ENCODE results near the gene ADPRS. TPM values are rescaled to one million over a fixed set of nuclear protein-coding genes. Genes with fewer than 3 reads are reported as not detected.
A peak's percentile ranks its signal among the peaks of the same experiment; 100 is the strongest.

Gene ADPRS
- total RNA-seq, 4 donors from 2014 or later: 41.0 to 64.3 (median 48.0) TPM

GRCh38 chr1:36099681-36100341 lies 11.1 kb downstream of the ADPRS start:
- TF ChIP-seq EP300 (IDR thresholded peaks at IDR 0.05): no peak
- TF ChIP-seq POLR2A (IDR thresholded peaks at IDR 0.05): no peak
- TF ChIP-seq, protein P1, sequence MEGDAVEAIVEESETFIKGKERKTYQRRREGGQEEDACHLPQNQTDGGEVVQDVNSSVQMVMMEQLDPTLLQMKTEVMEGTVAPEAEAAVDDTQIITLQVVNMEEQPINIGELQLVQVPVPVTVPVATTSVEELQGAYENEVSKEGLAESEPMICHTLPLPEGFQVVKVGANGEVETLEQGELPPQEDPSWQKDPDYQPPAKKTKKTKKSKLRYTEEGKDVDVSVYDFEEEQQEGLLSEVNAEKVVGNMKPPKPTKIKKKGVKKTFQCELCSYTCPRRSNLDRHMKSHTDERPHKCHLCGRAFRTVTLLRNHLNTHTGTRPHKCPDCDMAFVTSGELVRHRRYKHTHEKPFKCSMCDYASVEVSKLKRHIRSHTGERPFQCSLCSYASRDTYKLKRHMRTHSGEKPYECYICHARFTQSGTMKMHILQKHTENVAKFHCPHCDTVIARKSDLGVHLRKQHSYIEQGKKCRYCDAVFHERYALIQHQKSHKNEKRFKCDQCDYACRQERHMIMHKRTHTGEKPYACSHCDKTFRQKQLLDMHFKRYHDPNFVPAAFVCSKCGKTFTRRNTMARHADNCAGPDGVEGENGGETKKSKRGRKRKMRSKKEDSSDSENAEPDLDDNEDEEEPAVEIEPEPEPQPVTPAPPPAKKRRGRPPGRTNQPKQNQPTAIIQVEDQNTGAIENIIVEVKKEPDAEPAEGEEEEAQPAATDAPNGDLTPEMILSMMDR (IDR thresholded peaks at IDR 0.05): peak; percentile 60 to 97 (median 75)
- Histone ChIP-seq H3K9me3 (no peaks in the 10 kb centered on the region), H3K27me3 (no peaks in the 10 kb centered on the region), H3K36me3 (peaks cover 0 to 23% (median 0%) of the 10 kb centered on the region in 3 donors), H3K27ac (peak overlapping the region in 3 of 4 donors; percentile 8 to 66 (median 38)), H3K4me3 (no peak overlapping the region), H3K4me1 (peaks cover 0 to 45% (median 4%) of the 10 kb centered on the region in 4 donors)
- DNase-seq (ENCODE audit: low spot score in 2 of 2): peak; percentile 69 to 84
- WGBS, 2 donors: 25 to 28% methylated on average over 15 to 16 of the region's 18 CpGs

GRCh38 chr1:36100376-36100775 lies 11.7 kb downstream of the ADPRS start:
- WGBS, 2 donors: 8 to 27% methylated on average over 6 of the region's 6 CpGs
- Histone ChIP-seq H3K4me1 (peaks cover 0 to 40% (median 4%) of the 10 kb centered on the region in 4 donors), H3K27me3 (no peaks in the 10 kb centered on the region), H3K27ac (peak overlapping the region in 3 of 4 donors; percentile 8 to 66 (median 38)), H3K4me3 (no peak overlapping the region), H3K36me3 (peaks cover 0 to 19% (median 0%) of the 10 kb centered on the region in 3 donors), H3K9me3 (no peaks in the 10 kb centered on the region)
- no peak for TF ChIP-seq POLR2A (IDR thresholded peaks at IDR 0.05)
- TF ChIP-seq EP300 (IDR thresholded peaks at IDR 0.05): no peak
- TF ChIP-seq, protein P1 (IDR thresholded peaks at IDR 0.05): no peak
- no peak for DNase-seq (ENCODE audit: low spot score in 2 of 2)

- H3K27me3 ChIP-seq: no peaks in the 10 kb centered on the region
- TF ChIP-seq EP300 (IDR thresholded peaks at IDR 0.05): no peak
- TF ChIP-seq POLR2A (IDR thresholded peaks at IDR 0.05): no peak
- TF ChIP-seq, protein P1 (IDR thresholded peaks at IDR 0.05): no peak
- WGBS, 2 donors: 98% methylated on average over 5 of the region's 5 CpGs
- H3K9me3 ChIP-seq: no peaks in the 10 kb centered on the region
- no peak overlapping the region for H3K4me3 ChIP-seq
- DNase-seq (ENCODE audit: low spot score in 2 of 2): no peak
- H3K27ac ChIP-seq: no peak overlapping the region
- H3K36me3 ChIP-seq: peaks cover 0 to 8% (median 0%) of the 10 kb centered on the region in 3 donors
- peaks cover 0 to 31% (median 4%) of the 10 kb centered on the region in 4 donors for H3K4me1 ChIP-seq
Measured at GRCh38 chr1:36101546-36101945, 12.9 kb downstream of the ADPRS start.

- no peak for DNase-seq (ENCODE audit: low spot score in 2 of 2)
- WGBS, 2 donors: 32 to 43% methylated on average over 5 of the region's 5 CpGs
- TF ChIP-seq, protein P1 (IDR thresholded peaks at IDR 0.05): no peak
- no peak for TF ChIP-seq EP300 (IDR thresholded peaks at IDR 0.05)
- TF ChIP-seq POLR2A (IDR thresholded peaks at IDR 0.05): no peak
- Histone ChIP-seq H3K27me3 (no peaks in the 10 kb centered on the region), H3K4me1 (peaks cover 0 to 34% (median 3%) of the 10 kb centered on the region in 4 donors), H3K4me3 (no peak overlapping the region), H3K27ac (peak overlapping the region in 1 of 4 donors; percentile 17), H3K9me3 (no peaks in the 10 kb centered on the region), H3K36me3 (no peaks in the 10 kb centered on the region)
Measured at GRCh38 chr1:36106269-36106668, 17.6 kb downstream of the ADPRS start.

DNA sequence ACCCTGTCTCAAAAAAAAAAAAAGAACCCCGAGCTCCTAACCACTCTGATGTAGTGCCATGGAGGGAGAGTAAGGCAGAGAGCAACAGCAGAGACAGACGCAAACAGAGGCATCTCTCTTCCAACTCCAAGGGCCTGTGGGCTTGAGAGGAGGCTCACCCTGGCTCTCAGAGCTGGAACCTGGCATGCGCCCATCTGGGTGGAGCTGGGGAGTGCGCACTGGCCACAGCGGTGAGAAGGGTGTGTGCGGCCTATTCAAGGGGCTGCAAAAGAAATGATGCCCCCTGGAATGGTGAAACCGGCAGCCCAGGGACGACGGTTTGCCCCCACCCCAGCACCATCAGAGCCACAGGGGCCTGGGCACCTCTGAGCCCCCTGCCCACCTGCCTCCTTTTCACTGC lies 18.7 kb downstream of the ADPRS start:
- H3K4me1 ChIP-seq: peaks cover 0 to 34% (median 3%) of the 10 kb centered on the region in 4 donors
- no peaks in the 10 kb centered on the region for H3K36me3 ChIP-seq
- DNase-seq (ENCODE audit: low spot score in 2 of 2): no peak
- no peaks in the 10 kb centered on the region for H3K27me3 ChIP-seq
- no peaks in the 10 kb centered on the region for H3K9me3 ChIP-seq
- WGBS, 2 donors: 62% methylated on average over 9 of the region's 9 CpGs
- TF ChIP-seq POLR2A (IDR thresholded peaks at IDR 0.05) (no peak), EP300 (IDR thresholded peaks at IDR 0.05) (no peak)
- TF ChIP-seq, protein P1 (IDR thresholded peaks at IDR 0.05): no peak
- no peak overlapping the region for H3K4me3 ChIP-seq
- H3K27ac ChIP-seq: peak overlapping the region in 2 of 4 donors; percentile 49 to 72
